Activated T-cell treated with anti-CD3 and anti-CD28 coated beads for 4 hours (primary cell): ENCODE data around the gene ATP2B3.
"Not testable (repeated sequence)": the region's sequence is repeated elsewhere in the genome, so short reads cannot be mapped to it uniquely, and the experiment has no call there.

ENCODE experiments used
- DNase-seq: peaks from one replicate; pipeline ENCODE4 v3.0.0-alpha.2; 2020

Gene ATP2B3

GRCh38 chrX:153599192-153600031 is 82.0 kb downstream of the ATP2B3 start:
- peak; percentile 71 for DNase-seq

- no peak for DNase-seq
Observed at GRCh38 chrX:153600032-153600373, 82.6 kb downstream of the ATP2B3 start.

- no peak for DNase-seq
Observed at GRCh38 chrX:153600921-153601320, 83.5 kb downstream of the ATP2B3 start.

- DNase-seq: no peak
Observed at GRCh38 chrX:153601511-153602110, 84.2 kb downstream of the ATP2B3 start.

GRCh38 chrX:153602601-153603000 is 85.2 kb downstream of the ATP2B3 start:
- DNase-seq: no peak

- no peak for DNase-seq
Observed at GRCh38 chrX:153603131-153603656, 85.8 kb downstream of the ATP2B3 start.

GRCh38 chrX:153604666-153605380 is 87.4 kb downstream of the ATP2B3 start:
- not testable (repeated sequence) for DNase-seq

GRCh38 chrX:153606503-153606902 is 89.1 kb downstream of the ATP2B3 start:
- no peak for DNase-seq

- DNase-seq: no peak
Observed at GRCh38 chrX:153608376-153608775, 90.9 kb downstream of the ATP2B3 start.

- no peak for DNase-seq
Observed at GRCh38 chrX:153608806-153609205, 91.4 kb downstream of the ATP2B3 start.

GRCh38 chrX:153609917-153610835 is 92.7 kb downstream of the ATP2B3 start:
- peak; percentile 70 for DNase-seq

- no peak for DNase-seq
Observed at GRCh38 chrX:153610836-153611213, 93.4 kb downstream of the ATP2B3 start.

- no peak for DNase-seq
Observed at GRCh38 chrX:153611298-153612095, 94.1 kb downstream of the ATP2B3 start.

GRCh38 chrX:153612413-153612812 is 95.0 kb downstream of the ATP2B3 start:
- DNase-seq: no peak

GRCh38 chrX:153614818-153615217 is 97.4 kb downstream of the ATP2B3 start:
- no peak for DNase-seq

GRCh38 chrX:153620576-153620975 is 103.1 kb downstream of the ATP2B3 start:
- no peak for DNase-seq

- DNase-seq: no peak
Observed at GRCh38 chrX:153621949-153622598, 104.6 kb downstream of the ATP2B3 start.

GRCh38 chrX:153622661-153623309 is 105.3 kb downstream of the ATP2B3 start:
- no peak for DNase-seq

GRCh38 chrX:153623310-153624029 is 106.0 kb downstream of the ATP2B3 start:
- no peak for DNase-seq
